OCI-LY7 (cell line): ENCODE data around the gene SURF4. TPM values are rescaled to one million over a fixed set of nuclear protein-coding genes. Genes with fewer than 3 reads are reported as not detected.

ENCODE experiments used
- BruUV-seq: library from RNA; stranded (reverse); fragments of 400-500 nt; replicated peaks from 2 replicates; lab custom pipeline; 2021; lab: Mats Ljungman, UMichigan
- CTCF ChIA-PET: fragments of 300-600 bp; sonication (Branson Sonifier 250); formaldehyde crosslinking; loops from one replicate; lab custom pipeline; 2022; ENCODE audit warnings: antibody characterized with exemption; ENCODE audit not compliant: unreplicated experiment; lab: Charles Lee
- POLR2A ChIA-PET: fragments of 300-600 bp; sonication (Branson Sonifier 250); formaldehyde crosslinking; loops from one replicate; lab custom pipeline; 2022; ENCODE audit warnings: antibody characterized with exemption; lab: Charles Lee
- DNase-seq: peaks from one replicate; pipeline ENCODE4 v3.0.0-alpha.2; 2015; ENCODE audit warnings: low spot score
- H2AFZ ChIP-seq: fragments of 200-600 bp; sonication (generic), shearing (Covaris generic); 2 replicates; pipeline ENCODE4 v1.6.1; 2014; ENCODE audit warnings: mild to moderate bottlenecking, antibody characterized with exemption, low read length, moderate library complexity
- H3K27ac ChIP-seq: fragments of 200-600 bp; sonication (generic); 2 replicates; pipeline ENCODE4 v1.5.1; 2014; ENCODE audit warnings: mixed run types, low read depth, mild to moderate bottlenecking, moderate library complexity, low read length, inconsistent platforms; ENCODE audit not compliant: poor library complexity, severe bottlenecking
- H3K36me3 ChIP-seq: fragments of 200-600 bp; sonication (generic); 2 replicates; pipeline ENCODE4 v1.6.1; 2014; ENCODE audit warnings: mild to moderate bottlenecking, antibody characterized with exemption, low read length, moderate library complexity, mixed read lengths; ENCODE audit not compliant: insufficient read depth
- H3K4me1 ChIP-seq: fragments of 200-600 bp; sonication (generic); 2 replicates; pipeline ENCODE4 v1.5.1; 2014; ENCODE audit warnings: mild to moderate bottlenecking, low read length; ENCODE audit not compliant: insufficient read depth, poor library complexity, severe bottlenecking
- H3K4me2 ChIP-seq: fragments of 200-600 bp; sonication (generic); 2 replicates; pipeline ENCODE4 v1.6.1; 2014; ENCODE audit warnings: mild to moderate bottlenecking, low read length
- H3K4me3 ChIP-seq: fragments of 200-600 bp; sonication (generic); 2 replicates; pipeline ENCODE4 v1.5.1; 2014; ENCODE audit warnings: mild to moderate bottlenecking, low read depth, low read length; ENCODE audit not compliant: poor library complexity, severe bottlenecking
- H3K79me2 ChIP-seq: fragments of 200-600 bp; sonication (generic); 2 replicates; pipeline ENCODE4 v1.6.1; 2016; ENCODE audit warnings: low read depth, mild to moderate bottlenecking, low read length, moderate library complexity, mixed read lengths; ENCODE audit not compliant: insufficient read depth
- H3K9me2 ChIP-seq: fragments of 200-600 bp; sonication (generic); 2 replicates; pipeline ENCODE4 v1.6.1; 2016; ENCODE audit warnings: mild to moderate bottlenecking, low read length, mixed read lengths; ENCODE audit not compliant: insufficient read depth
- H3K9me3 ChIP-seq: fragments of 200-600 bp; sonication (generic); 2 replicates; pipeline ENCODE4 v1.6.1; 2014; ENCODE audit warnings: mild to moderate bottlenecking, mixed run types, low read length, mixed read lengths
- H4K20me1 ChIP-seq: fragments of 200-600 bp; sonication (generic); 2 replicates; pipeline ENCODE4 v1.6.1; 2014; ENCODE audit warnings: mild to moderate bottlenecking, antibody characterized with exemption, low read length, moderate library complexity, mixed read lengths; ENCODE audit not compliant: insufficient read depth
- CTCF ChIP-seq: fragments of 200-600 bp; sonication (generic); conservative IDR thresholded peaks from 2 replicates; pipeline ENCODE4 v1.5.1; 2014; ENCODE audit warnings: mild to moderate bottlenecking, antibody characterized with exemption, low read length, moderate library complexity, mixed read lengths
- EZH2phosphoT487 ChIP-seq: fragments of 200-600 bp; sonication (generic); IDR thresholded peaks from 2 replicates; pipeline ENCODE4 v1.6.1; 2018; ENCODE audit warnings: low read depth, borderline replicate concordance, mild to moderate bottlenecking, mixed run types, antibody characterized with exemption, low read length, moderate library complexity, mixed read lengths
- intact Hi-C: fragments of 100-400 bp; cut with micrococcal nuclease; formaldehyde crosslinking; loops from one replicate; pipeline ENCODE4 v1.10.0; 2022; ENCODE audit not compliant: unreplicated experiment
- total RNA-seq, 2 experiments: library from RNA; depleted of rRNA in 1 of 2; stranded (reverse); fragments of >200 nt in 1 of 2; shearing (Covaris generic) in 1 of 2; gene quantifications; 2 replicates each; pipeline ENCODE4 v1.2.3, GENCODE V29; 2014 to 2022

The SURF4 gene
- total RNA-seq, 2 experiments from 2014 or later, result 75.5 to 92.3 TPM

- Histone ChIP-seq H4K20me1 (peaks cover 16% of the 10 kb centered on the region; the same call in 1 of the 2 replicates), H3K4me3 (no peak overlapping the region), H3K27ac (no peak overlapping the region), H2AFZ (no peak overlapping the region), H3K36me3 (peaks cover 86% of the 10 kb centered on the region), H3K4me2 (no peak overlapping the region), H3K4me1 (peaks cover 26% of the 10 kb centered on the region), H3K79me2 (peaks cover 62% of the 10 kb centered on the region), H3K9me3 (no peaks in the 10 kb centered on the region), H3K9me2 (no peaks in the 10 kb centered on the region)
- no peak for TF ChIP-seq CTCF
- no peak for TF ChIP-seq EZH2phosphoT487
- CTCF ChIA-PET, result no interaction called here
- BruUV-seq, result no TSS peak
- intact Hi-C loops, result no loop called here
- POLR2A ChIA-PET, result no interaction called here
- no peak for DNase-seq
Measured at GRCh38 chr9:133369422-133369821, 6.4 kb downstream of the SURF4 start.

GRCh38 chr9:133368249-133368881, 7.5 kb downstream of the SURF4 start:
- Histone ChIP-seq H4K20me1 (peaks cover 16% of the 10 kb centered on the region; the same call in 1 of the 2 replicates), H3K9me2 (no peaks in the 10 kb centered on the region), H3K36me3 (peaks cover 92% of the 10 kb centered on the region), H3K4me3 (no peak overlapping the region), H3K79me2 (peaks cover 51% of the 10 kb centered on the region), H3K4me1 (peaks cover 26% of the 10 kb centered on the region), H3K9me3 (no peaks in the 10 kb centered on the region), H3K27ac (no peak overlapping the region), H2AFZ (no peak overlapping the region), H3K4me2 (no peak overlapping the region)
- intact Hi-C loops, result no loop called here
- BruUV-seq, result no TSS peak
- ChIA-PET POLR2A (no interaction called here), CTCF (no interaction called here)
- no peak for DNase-seq
- no peak for TF ChIP-seq CTCF
- no peak for TF ChIP-seq EZH2phosphoT487

GRCh38 chr9:133367778-133368177, 8.1 kb downstream of the SURF4 start:
- Histone ChIP-seq H3K4me3 (no peak overlapping the region), H3K9me3 (no peaks in the 10 kb centered on the region), H2AFZ (no peak overlapping the region), H4K20me1 (peaks cover 16% of the 10 kb centered on the region; the same call in 1 of the 2 replicates), H3K36me3 (peaks cover 92% of the 10 kb centered on the region), H3K4me1 (peaks cover 26% of the 10 kb centered on the region), H3K9me2 (no peaks in the 10 kb centered on the region), H3K79me2 (peaks cover 45% of the 10 kb centered on the region), H3K4me2 (no peak overlapping the region), H3K27ac (no peak overlapping the region)
- ChIA-PET CTCF (no interaction called here), POLR2A (no interaction called here)
- no TSS peak for BruUV-seq
- intact Hi-C loops, result no loop called here
- TF ChIP-seq CTCF, result no peak
- TF ChIP-seq EZH2phosphoT487, result no peak
- no peak for DNase-seq
